ENCODE data around the gene MYOD1. TPM values are rescaled to one million over a fixed set of nuclear protein-coding genes. Genes with fewer than 3 reads are reported as not detected.

MYOD1 gene
- total and polyA plus RNA-seq, 2 of the 13 experiments (the other 11 are each of a cell fraction or from before 2014, with no cell fraction given): not detected

DNA sequence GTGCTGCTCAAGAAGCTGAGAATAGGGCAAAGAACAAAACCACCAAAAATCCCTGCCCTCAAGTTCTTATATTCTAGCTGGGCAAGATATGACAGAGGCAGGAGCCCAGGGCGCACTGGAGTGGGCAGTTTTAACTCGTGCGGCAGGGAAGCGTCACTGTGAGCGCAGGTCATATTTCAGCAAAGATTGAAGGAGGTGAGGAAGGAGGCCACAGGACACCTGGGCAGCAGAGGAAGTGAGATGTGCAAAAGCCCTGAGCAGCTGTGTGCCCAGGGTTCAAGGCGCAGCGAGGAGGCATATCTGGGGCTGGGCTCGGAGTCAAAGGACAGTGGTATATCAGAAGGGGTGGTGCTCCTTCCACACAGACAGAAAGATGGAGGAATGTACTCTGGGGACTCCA lies 28.7 kb downstream of the MYOD1 start (continued):
- no peak for TF ChIP-seq PAWR (CRISPR knock-in tag; IDR thresholded peaks at IDR 0.05; ENCODE audit: borderline replicate concordance)
- TF ChIP-seq YEATS2 (CRISPR knock-in tag; IDR thresholded peaks at IDR 0.05; ENCODE audit: borderline replicate concordance): no peak
- TF ChIP-seq ZNF562 (CRISPR knock-in tag; IDR thresholded peaks at IDR 0.05; ENCODE audit: borderline replicate concordance): no peak
- TF ChIP-seq ZNF235 (CRISPR knock-in tag; IDR thresholded peaks at IDR 0.05; ENCODE audit: borderline replicate concordance): no peak
- no peak for TF ChIP-seq CBX5 (CRISPR knock-in tag; IDR thresholded peaks at IDR 0.05; ENCODE audit: borderline replicate concordance)
- TF ChIP-seq, protein P1, sequence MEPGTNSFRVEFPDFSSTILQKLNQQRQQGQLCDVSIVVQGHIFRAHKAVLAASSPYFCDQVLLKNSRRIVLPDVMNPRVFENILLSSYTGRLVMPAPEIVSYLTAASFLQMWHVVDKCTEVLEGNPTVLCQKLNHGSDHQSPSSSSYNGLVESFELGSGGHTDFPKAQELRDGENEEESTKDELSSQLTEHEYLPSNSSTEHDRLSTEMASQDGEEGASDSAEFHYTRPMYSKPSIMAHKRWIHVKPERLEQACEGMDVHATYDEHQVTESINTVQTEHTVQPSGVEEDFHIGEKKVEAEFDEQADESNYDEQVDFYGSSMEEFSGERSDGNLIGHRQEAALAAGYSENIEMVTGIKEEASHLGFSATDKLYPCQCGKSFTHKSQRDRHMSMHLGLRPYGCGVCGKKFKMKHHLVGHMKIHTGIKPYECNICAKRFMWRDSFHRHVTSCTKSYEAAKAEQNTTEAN (CRISPR knock-in tag; conservative IDR thresholded peaks at IDR 0.05): no peak
- no peak for TF ChIP-seq CHD4 (IDR thresholded peaks at IDR 0.05; ENCODE audit: borderline replicate concordance, low read length)
- TF ChIP-seq SALL1 (CRISPR knock-in tag; IDR thresholded peaks at IDR 0.05): no peak
- TF ChIP-seq KDM2A (CRISPR knock-in tag; IDR thresholded peaks at IDR 0.05; ENCODE audit: borderline replicate concordance, low read depth): no peak

- ChIA-PET CTCF (ENCODE audit: low intra/inter-chr PET ratio, low total read pairs) (no interaction called here), POLR2A (no interaction called here)
- H3K36me3 ChIP-seq (replicated peaks in 1 of 2; ENCODE audit: control insufficient read depth in 1 of 2, insufficient read depth in 2 of 2, low read length in 2 of 2): no peaks in the 10 kb centered on the region
- WGBS (ENCODE audit: low lambda C conversion rate): 21% methylated on average over 8 of the region's 19 CpGs
- ATAC-seq (peak; percentile 33), FAIRE-seq (no peak), DNase-seq (ENCODE audit: low spot score) (no peak)
- H3K79me2 ChIP-seq (ENCODE audit: insufficient read depth, low read length): no peaks in the 10 kb centered on the region
- H3K9me3 ChIP-seq (ENCODE audit: low read length): no peaks in the 10 kb centered on the region
- peaks cover 29% of the 10 kb centered on the region for H3K4me1 ChIP-seq (ENCODE audit: insufficient read depth, low read length)
- peaks cover 3 to 33% of the 10 kb centered on the region in 2 experiments; a peak in 3 of 5 replicates for H3K27me3 ChIP-seq (ENCODE audit: control insufficient read depth in 1 of 2, insufficient read depth in 2 of 2, low read length in 2 of 2)
- BruUV-seq (replicated peaks): no TSS peak
- no peak overlapping the region for H3K4me3 ChIP-seq (replicated peaks in 1 of 3; ENCODE audit: insufficient read depth in 1 of 3, low read depth in 2 of 3, low read length in 3 of 3)
- in situ Hi-C loops (cut with HindIII; ENCODE audit: extremely low pct_ligation_motif_present, low pct_unique_long_range_greater_than_20kb) (no loop called here), intact Hi-C loops (cut with micrococcal nuclease; ENCODE audit: unreplicated experiment) (no loop called here)
- H2AFZ ChIP-seq (ENCODE audit: low read length): no peak overlapping the region
- H3K4me2 ChIP-seq (ENCODE audit: low read depth, low read length): no peak overlapping the region
- no peak overlapping the region for H3K27ac ChIP-seq (ENCODE audit: extremely low read length, insufficient read depth, low read length)
- H3K9ac ChIP-seq (ENCODE audit: insufficient read depth, low read depth, low read length): no peak overlapping the region
- H4K20me1 ChIP-seq (ENCODE audit: insufficient read depth, low read length): no peaks in the 10 kb centered on the region
- TF ChIP-seq, protein P2, sequence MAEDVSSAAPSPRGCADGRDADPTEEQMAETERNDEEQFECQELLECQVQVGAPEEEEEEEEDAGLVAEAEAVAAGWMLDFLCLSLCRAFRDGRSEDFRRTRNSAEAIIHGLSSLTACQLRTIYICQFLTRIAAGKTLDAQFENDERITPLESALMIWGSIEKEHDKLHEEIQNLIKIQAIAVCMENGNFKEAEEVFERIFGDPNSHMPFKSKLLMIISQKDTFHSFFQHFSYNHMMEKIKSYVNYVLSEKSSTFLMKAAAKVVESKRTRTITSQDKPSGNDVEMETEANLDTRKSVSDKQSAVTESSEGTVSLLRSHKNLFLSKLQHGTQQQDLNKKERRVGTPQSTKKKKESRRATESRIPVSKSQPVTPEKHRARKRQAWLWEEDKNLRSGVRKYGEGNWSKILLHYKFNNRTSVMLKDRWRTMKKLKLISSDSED (CRISPR knock-in tag; IDR thresholded peaks at IDR 0.05): no peak
- TF ChIP-seq ZC3H4 (CRISPR knock-in tag; IDR thresholded peaks at IDR 0.05; ENCODE audit: borderline replicate concordance): no peak
- no peak for TF ChIP-seq ZNF713 (CRISPR knock-in tag; IDR thresholded peaks at IDR 0.05)
- no peak for TF ChIP-seq ZNF343 (CRISPR knock-in tag; IDR thresholded peaks at IDR 0.05)
- TF ChIP-seq MAX (IDR thresholded peaks at IDR 0.05): no peak
- no peak for TF ChIP-seq LCORL (IDR thresholded peaks at IDR 0.05)
- TF ChIP-seq LCORL (CRISPR knock-in tag; IDR thresholded peaks at IDR 0.05): no peak
- no peak for TF ChIP-seq ETV5 (CRISPR knock-in tag; IDR thresholded peaks at IDR 0.05; ENCODE audit: borderline replicate concordance)
- no peak for TF ChIP-seq NR3C1 (CRISPR knock-in tag; IDR thresholded peaks at IDR 0.05)
- no peak for TF ChIP-seq POLR2G (IDR thresholded peaks at IDR 0.05; ENCODE audit: low read depth, low read length)
- no peak for TF ChIP-seq ZNF33B (CRISPR knock-in tag; IDR thresholded peaks at IDR 0.05)
- TF ChIP-seq DRAP1 (CRISPR knock-in tag; IDR thresholded peaks at IDR 0.05): no peak
- no peak for TF ChIP-seq FOXP1 (IDR thresholded peaks at IDR 0.05)
- TF ChIP-seq FOXP1 (CRISPR knock-in tag; IDR thresholded peaks at IDR 0.05): no peak
These were observed 29.7 kb downstream of the MYOD1 start for GRCh38 chr11:17748761-17749721.
